ENCODE results near the gene ISG20L2. TPM values are rescaled to one million over a fixed set of nuclear protein-coding genes. Genes with fewer than 3 reads are reported as not detected.

ISG20L2 gene
- total RNA-seq, 1 donor from 2014 or later = 28.3 TPM

- TF ChIP-seq CTCF (IDR thresholded peaks at IDR 0.05) = no peak
- Histone ChIP-seq H3K9me3 (no peaks in the 10 kb centered on the region), H3K27me3 (peaks cover 63% of the 10 kb centered on the region), H3K36me3 (no peaks in the 10 kb centered on the region), H3K27ac (no peak overlapping the region), H3K4me3 (no peak overlapping the region), H3K4me1 (no peaks in the 10 kb centered on the region)
- intact Hi-C loops (cut with DNase I) = no loop called here
- DNase-seq (no peak), ATAC-seq (no peak)
Observed at GRCh38 chr1:156682166-156682890, 46.2 kb downstream of the ISG20L2 start.

- no peaks in the 10 kb centered on the region for H3K9me3 ChIP-seq
- H3K36me3 ChIP-seq = no peaks in the 10 kb centered on the region
- H3K27me3 ChIP-seq = peaks cover 68% of the 10 kb centered on the region
- H3K27ac ChIP-seq = no peak overlapping the region
- ATAC-seq (no peak), DNase-seq (no peak)
- H3K4me3 ChIP-seq = no peak overlapping the region
- H3K4me1 ChIP-seq = no peaks in the 10 kb centered on the region
- no peak for TF ChIP-seq CTCF (IDR thresholded peaks at IDR 0.05)
- intact Hi-C loops (cut with DNase I) = no loop called here
Observed at GRCh38 chr1:156681196-156681960, 47.2 kb downstream of the ISG20L2 start.

GRCh38 chr1:156680056-156680455 lies 48.5 kb downstream of the ISG20L2 start:
- no peaks in the 10 kb centered on the region for H3K9me3 ChIP-seq
- DNase-seq (no peak), ATAC-seq (no peak)
- H3K36me3 ChIP-seq = no peaks in the 10 kb centered on the region
- intact Hi-C loops (cut with DNase I) = no loop called here
- no peak overlapping the region for H3K4me3 ChIP-seq
- no peaks in the 10 kb centered on the region for H3K4me1 ChIP-seq
- peaks cover 67% of the 10 kb centered on the region for H3K27me3 ChIP-seq
- H3K27ac ChIP-seq = no peak overlapping the region
- no peak for TF ChIP-seq CTCF (IDR thresholded peaks at IDR 0.05)

GRCh38 chr1:156677616-156678596 lies 50.7 kb downstream of the ISG20L2 start:
- Histone ChIP-seq H3K27me3 (peaks cover 50% of the 10 kb centered on the region), H3K27ac (peak overlapping the region; percentile 48), H3K9me3 (no peaks in the 10 kb centered on the region), H3K36me3 (no peaks in the 10 kb centered on the region), H3K4me1 (peaks cover 4% of the 10 kb centered on the region), H3K4me3 (peak overlapping the region; percentile 58)
- peak; percentile 80 for TF ChIP-seq CTCF (IDR thresholded peaks at IDR 0.05)
- intact Hi-C loops (cut with DNase I) = loop anchor here (10.0 kb wide), 1 partner anchor 53 kb away; no protein-coding TSS in a partner anchor
- ATAC-seq (peak; percentile 76), DNase-seq (no peak)
